Tibial artery (tissue), 4 donors: Measurements from ENCODE around the gene TMEM18.

ENCODE experiments used
- DNase-seq, 2 donors: peaks; one replicate each; pipeline ENCODE4 v3.0.0-alpha.2; 2019
- H3K27ac ChIP-seq, 2 donors: fragments of 200-600 bp; sonication (generic) in 1 of 2; 1 replicate in 1 of 2; 2 replicates in 1 of 2; pipeline ENCODE4 v1.5.1; 2018 to 2019; ENCODE audit warnings: mild to moderate bottlenecking in 1 of 2
- H3K27me3 ChIP-seq, 2 donors: fragments of 200-600 bp; sonication (generic) in 1 of 2; one replicate each; pipeline versions ENCODE4 v1.5.1 to v1.6.0; 2016 to 2019
- H3K36me3 ChIP-seq, 3 donors: fragments of 200-600 bp; sonication (generic) in 2 of 3; one replicate each; pipeline ENCODE4 v1.5.1; 2016 to 2019; ENCODE audit warnings: mild to moderate bottlenecking in 2 of 3
- H3K4me1 ChIP-seq, 4 donors: fragments of 200-600 bp; sonication (generic) in 2 of 4; 1 replicate in 3 of 4; 2 replicates in 1 of 4; pipeline ENCODE4 v1.5.1; 2016 to 2019
- H3K4me3 ChIP-seq, 2 donors: fragments of 200-600 bp; sonication (generic) in 1 of 2; 1 replicate in 1 of 2; 2 replicates in 1 of 2; pipeline ENCODE4 v1.5.1; 2018 to 2019; ENCODE audit warnings: mild to moderate bottlenecking in 2 of 2
- H3K9me3 ChIP-seq, 3 donors: fragments of 200-600 bp; sonication (generic) in 1 of 3; one replicate each; pipeline ENCODE4 v1.5.1; 2016 to 2019
- CTCF ChIP-seq, 2 experiments: fragments of 200-600 bp in 1 of 2; fragments of 450-650 bp in 1 of 2; IDR thresholded peaks; one replicate each; pipeline ENCODE4 v1.5.1; 2017 to 2019; ENCODE audit warnings: antibody characterized with exemption in 2 of 2, mild to moderate bottlenecking in 1 of 2, moderate library complexity in 1 of 2
- intact Hi-C: fragments of 100-400 bp; cut with DNase I; formaldehyde crosslinking; loops from one replicate; pipeline ENCODE4 v1.15.0; 2023; ENCODE audit warnings: low total_unique reads

The TMEM18 gene

GRCh38 chr2:661360-661635 lies 15.9 kb downstream of the TMEM18 start:
- intact Hi-C loops, result no loop called here
- no peak for TF ChIP-seq CTCF (IDR thresholded peaks at IDR 0.05)
- no peaks in the 10 kb centered on the region for H3K4me1 ChIP-seq
- no peak for DNase-seq
- peaks cover 0 to 24% of the 10 kb centered on the region in 2 donors for H3K27me3 ChIP-seq
- H3K27ac ChIP-seq, result no peak overlapping the region
- peaks cover 12 to 32% (median 21%) of the 10 kb centered on the region in 3 donors for H3K36me3 ChIP-seq
- H3K9me3 ChIP-seq, result peaks cover 0 to 15% (median 13%) of the 10 kb centered on the region in 3 donors
- no peak overlapping the region for H3K4me3 ChIP-seq

DNA sequence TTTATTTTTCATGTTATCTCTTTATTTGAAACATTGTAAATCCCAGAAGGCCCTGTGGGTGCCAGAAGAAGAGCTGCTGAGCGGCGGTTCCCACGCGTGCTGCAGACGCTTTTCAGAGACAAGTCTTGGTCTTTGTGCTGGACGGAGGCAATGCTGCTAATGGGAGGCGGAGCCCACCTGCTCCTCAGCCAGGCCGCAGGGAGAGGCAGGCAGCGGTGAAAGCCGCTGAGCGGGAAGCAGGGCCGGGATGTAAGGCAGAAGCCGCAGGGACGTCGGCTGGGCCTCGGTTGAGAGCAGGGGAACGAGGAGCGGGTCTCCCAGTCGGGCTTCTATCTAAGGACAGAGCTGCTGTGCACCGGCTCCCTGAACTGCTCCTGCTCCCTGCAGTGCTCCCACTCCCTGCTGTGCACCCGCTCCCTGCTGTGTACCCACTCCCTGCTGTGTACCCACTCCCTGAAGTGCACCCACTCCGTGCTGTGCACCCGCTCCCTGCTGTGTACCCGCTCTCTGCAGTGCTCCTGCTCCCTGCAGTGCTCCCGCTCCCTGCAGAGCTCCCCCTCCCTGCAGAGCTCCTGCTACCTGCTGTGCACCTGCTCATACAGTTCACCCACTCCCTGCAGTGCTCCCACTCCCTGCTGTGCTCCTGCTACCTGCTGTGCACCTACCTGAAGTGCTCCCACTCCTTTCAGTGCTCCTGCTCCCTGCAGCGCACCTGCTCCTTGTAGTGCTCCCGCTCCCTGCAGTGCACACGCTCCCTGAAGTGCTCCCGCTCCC lies 16.4 kb downstream of the TMEM18 start:
- H3K4me1 ChIP-seq, result no peaks in the 10 kb centered on the region
- H3K9me3 ChIP-seq, result peaks cover 0 to 10% (median 8%) of the 10 kb centered on the region in 3 donors
- DNase-seq, result no peak
- H3K36me3 ChIP-seq, result peaks cover 7 to 27% (median 16%) of the 10 kb centered on the region in 3 donors
- no peak for TF ChIP-seq CTCF (IDR thresholded peaks at IDR 0.05)
- H3K4me3 ChIP-seq, result no peak overlapping the region
- peaks cover 0 to 24% of the 10 kb centered on the region in 2 donors for H3K27me3 ChIP-seq
- H3K27ac ChIP-seq, result no peak overlapping the region
- intact Hi-C loops, result no loop called here

GRCh38 chr2:660029-660428 lies 17.2 kb downstream of the TMEM18 start:
- intact Hi-C loops, result no loop called here
- H3K36me3 ChIP-seq, result peaks cover 0 to 19% (median 10%) of the 10 kb centered on the region in 3 donors
- TF ChIP-seq CTCF (IDR thresholded peaks at IDR 0.05), result no peak
- H3K27ac ChIP-seq, result no peak overlapping the region
- peaks cover 0 to 2% (median under 1%) of the 10 kb centered on the region in 3 donors for H3K9me3 ChIP-seq
- peaks cover 0 to 24% of the 10 kb centered on the region in 2 donors for H3K27me3 ChIP-seq
- DNase-seq, result no peak
- H3K4me1 ChIP-seq, result no peaks in the 10 kb centered on the region
- H3K4me3 ChIP-seq, result no peak overlapping the region

- H3K4me3 ChIP-seq, result no peak overlapping the region
- H3K36me3 ChIP-seq, result peaks cover 0 to 9% (median 3%) of the 10 kb centered on the region in 3 donors
- peaks cover 0 to 27% of the 10 kb centered on the region in 2 donors for H3K27me3 ChIP-seq
- no peak for TF ChIP-seq CTCF (IDR thresholded peaks at IDR 0.05)
- intact Hi-C loops, result no loop called here
- H3K9me3 ChIP-seq, result no peaks in the 10 kb centered on the region
- DNase-seq, result no peak
- H3K27ac ChIP-seq, result no peak overlapping the region
- H3K4me1 ChIP-seq, result no peaks in the 10 kb centered on the region
These were observed 18.8 kb downstream of the TMEM18 start for GRCh38 chr2:658426-658825.

DNA sequence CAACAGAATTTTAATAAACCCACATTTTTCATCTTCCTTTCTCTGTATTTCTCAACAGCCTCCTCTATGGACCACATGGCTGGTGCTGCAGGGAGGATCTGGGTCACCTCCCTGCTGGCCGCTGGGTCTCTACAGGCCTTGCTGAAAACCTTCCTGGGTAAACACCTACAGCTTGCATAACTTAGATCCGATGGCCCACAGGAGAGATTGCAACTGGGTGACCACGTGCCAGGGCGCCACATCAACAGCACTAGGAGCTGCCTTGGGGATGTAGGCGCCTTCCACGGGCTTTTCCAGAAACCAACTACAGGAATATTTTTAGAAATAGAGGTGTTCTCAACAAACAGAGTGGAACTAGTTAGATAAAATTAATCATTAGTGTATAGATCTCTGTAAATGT lies 19.4 kb downstream of the TMEM18 start:
- no peak for DNase-seq
- H3K4me3 ChIP-seq, result no peak overlapping the region
- H3K36me3 ChIP-seq, result peaks cover 0 to 2% (median 0%) of the 10 kb centered on the region in 3 donors
- no peak for TF ChIP-seq CTCF (IDR thresholded peaks at IDR 0.05)
- intact Hi-C loops, result no loop called here
- H3K9me3 ChIP-seq, result no peaks in the 10 kb centered on the region
- H3K4me1 ChIP-seq, result no peaks in the 10 kb centered on the region
- peaks cover 0 to 27% of the 10 kb centered on the region in 2 donors for H3K27me3 ChIP-seq
- no peak overlapping the region for H3K27ac ChIP-seq
